GM21619 (cell line): ENCODE data around the gene MFSD12.
"Not testable (repeated sequence)": the region's sequence is repeated elsewhere in the genome, so short reads cannot be mapped to it uniquely, and the experiment has no call there.

Experiments
- ATAC-seq: cut with Tn5 transposase; IDR thresholded peaks from one replicate; pipeline ENCODE4 v1.9.1; 2021; ENCODE audit not compliant: unreplicated experiment

The MFSD12 gene

GRCh38 chr19:3510727-3511126 is 46.7 kb downstream of the MFSD12 start:
- ATAC-seq = no peak

GRCh38 chr19:3509566-3509989 is 47.8 kb downstream of the MFSD12 start:
- no peak for ATAC-seq

GRCh38 chr19:3508771-3509535 is 48.4 kb downstream of the MFSD12 start:
- ATAC-seq = no peak

- not testable (repeated sequence) for ATAC-seq
Observed at GRCh38 chr19:3508121-3508661, 49.2 kb downstream of the MFSD12 start.

GRCh38 chr19:3507371-3508120 is 49.8 kb downstream of the MFSD12 start:
- no peak for ATAC-seq

GRCh38 chr19:3506384-3507340 is 50.7 kb downstream of the MFSD12 start:
- ATAC-seq = peak; percentile 5

GRCh38 chr19:3505598-3506383 is 51.6 kb downstream of the MFSD12 start, which contains the start of gene FZR1:
Gene FZR1, plus strand, starts transcription at chr19:3506311. Its CDS starts 16,679 bp downstream, at chr19:3522990.
- peak; percentile 73 for ATAC-seq

- no peak for ATAC-seq
Observed at GRCh38 chr19:3504735-3505134, 52.7 kb downstream of the MFSD12 start.

GRCh38 chr19:3503036-3503572 is 54.3 kb downstream of the MFSD12 start:
- ATAC-seq = no peak

- no peak for ATAC-seq
Observed at GRCh38 chr19:3501780-3502179, 55.6 kb downstream of the MFSD12 start.

GRCh38 chr19:3500429-3501101 is 56.8 kb downstream of the MFSD12 start, which contains the start of gene DOHH:
Gene DOHH, minus strand, starts transcription at chr19:3500674. Its CDS starts 3,860 bp downstream, at chr19:3496814.
- ATAC-seq = peak; percentile 78

GRCh38 chr19:3499738-3500428 is 57.5 kb downstream of the MFSD12 start:
- ATAC-seq = no peak

GRCh38 chr19:3497757-3498520 is 59.4 kb downstream of the MFSD12 start:
- ATAC-seq = no peak

- no peak for ATAC-seq
Observed at GRCh38 chr19:3496392-3497273, 60.8 kb downstream of the MFSD12 start.

GRCh38 chr19:3494559-3494958 is 62.8 kb downstream of the MFSD12 start:
- ATAC-seq = no peak
